ENCODE data around the gene TPRKB.

DNA sequence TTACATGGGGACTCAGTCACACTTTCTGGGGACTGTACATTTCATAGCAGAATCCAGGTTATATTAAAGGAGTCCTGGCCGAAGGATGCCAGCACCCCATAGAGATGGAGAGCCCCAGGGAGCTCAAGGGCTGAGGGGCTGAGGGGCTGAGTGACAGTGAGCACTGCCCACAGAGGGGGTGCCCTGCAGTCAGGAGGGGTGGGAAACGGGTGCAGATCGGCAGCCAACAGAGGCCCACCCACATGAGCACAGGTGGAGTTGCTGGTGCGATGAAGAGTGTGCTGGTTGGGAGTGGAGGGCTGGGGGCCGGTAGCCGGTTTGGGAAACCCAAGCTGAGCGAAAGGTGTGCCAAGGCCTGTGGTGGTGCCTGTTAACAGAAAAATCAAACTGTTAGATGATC is 32.1 kb downstream of the TPRKB start:
- TF ChIP-seq, protein P1, sequence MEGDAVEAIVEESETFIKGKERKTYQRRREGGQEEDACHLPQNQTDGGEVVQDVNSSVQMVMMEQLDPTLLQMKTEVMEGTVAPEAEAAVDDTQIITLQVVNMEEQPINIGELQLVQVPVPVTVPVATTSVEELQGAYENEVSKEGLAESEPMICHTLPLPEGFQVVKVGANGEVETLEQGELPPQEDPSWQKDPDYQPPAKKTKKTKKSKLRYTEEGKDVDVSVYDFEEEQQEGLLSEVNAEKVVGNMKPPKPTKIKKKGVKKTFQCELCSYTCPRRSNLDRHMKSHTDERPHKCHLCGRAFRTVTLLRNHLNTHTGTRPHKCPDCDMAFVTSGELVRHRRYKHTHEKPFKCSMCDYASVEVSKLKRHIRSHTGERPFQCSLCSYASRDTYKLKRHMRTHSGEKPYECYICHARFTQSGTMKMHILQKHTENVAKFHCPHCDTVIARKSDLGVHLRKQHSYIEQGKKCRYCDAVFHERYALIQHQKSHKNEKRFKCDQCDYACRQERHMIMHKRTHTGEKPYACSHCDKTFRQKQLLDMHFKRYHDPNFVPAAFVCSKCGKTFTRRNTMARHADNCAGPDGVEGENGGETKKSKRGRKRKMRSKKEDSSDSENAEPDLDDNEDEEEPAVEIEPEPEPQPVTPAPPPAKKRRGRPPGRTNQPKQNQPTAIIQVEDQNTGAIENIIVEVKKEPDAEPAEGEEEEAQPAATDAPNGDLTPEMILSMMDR (IDR thresholded peaks at IDR 0.05) = no peak
- TF ChIP-seq SIN3A (IDR thresholded peaks at IDR 0.05; ENCODE audit: borderline replicate concordance, insufficient read depth, low read depth, low read length) (no peak), POLR2AphosphoS5 (IDR thresholded peaks at IDR 0.05; ENCODE audit: low read depth, low read length) (no peak)

All from Panc1 (cell line).